Activated T-helper 1 cell treated with anti-CD3 and anti-CD28 coated beads, Interleukin-12 subunit alpha, Interleukin-12 subunit beta, Interleukin-2, Interleukin-4 antibody, amounts not matched to agents 30 ng/mL and 10 ng/mL and 1 ng/mL, durations not matched to agents 14 hours and 24 hours and 36 hours (primary cell): Measurements from ENCODE around the gene GRIK2. TPM values are rescaled to one million over a fixed set of nuclear protein-coding genes. Genes with fewer than 3 reads are reported as not detected.

Experiments
- DNase-seq: peaks from one replicate; pipeline ENCODE4 v3.0.0; 2021; ENCODE audit warnings: low spot score
- H3K27ac Mint-ChIP-seq: one replicate; pipeline ENCODE4 v1.8.0; 2021; ENCODE audit warnings: mild to moderate bottlenecking, mixed read lengths
- H3K27me3 Mint-ChIP-seq: one replicate; pipeline ENCODE4 v1.8.0; 2022; ENCODE audit warnings: mild to moderate bottlenecking, moderate library complexity, mixed read lengths; ENCODE audit not compliant: insufficient read depth
- H3K36me3 Mint-ChIP-seq: one replicate; pipeline ENCODE4 v1.8.0; 2021; ENCODE audit warnings: low read depth, mixed read lengths
- H3K4me1 Mint-ChIP-seq: one replicate; pipeline ENCODE4 v1.8.0; 2021; ENCODE audit warnings: low read depth, mixed read lengths
- H3K4me3 Mint-ChIP-seq: one replicate; pipeline ENCODE4 v1.8.0; 2021; ENCODE audit warnings: mild to moderate bottlenecking, moderate library complexity, mixed read lengths
- H3K9me3 Mint-ChIP-seq: one replicate; pipeline ENCODE4 v1.8.0; 2021; ENCODE audit warnings: mixed read lengths
- intact Hi-C: fragments of 100-400 bp; cut with micrococcal nuclease; formaldehyde crosslinking; loops from one replicate; pipeline ENCODE4 v1.15.1; 2024
- total RNA-seq: library from RNA; stranded (reverse); gene quantifications from 2 replicates; pipeline ENCODE4 v1.2.3, GENCODE V29; 2022

The GRIK2 gene
- total RNA-seq, 1 donor from 2014 or later, result not detected

DNA sequence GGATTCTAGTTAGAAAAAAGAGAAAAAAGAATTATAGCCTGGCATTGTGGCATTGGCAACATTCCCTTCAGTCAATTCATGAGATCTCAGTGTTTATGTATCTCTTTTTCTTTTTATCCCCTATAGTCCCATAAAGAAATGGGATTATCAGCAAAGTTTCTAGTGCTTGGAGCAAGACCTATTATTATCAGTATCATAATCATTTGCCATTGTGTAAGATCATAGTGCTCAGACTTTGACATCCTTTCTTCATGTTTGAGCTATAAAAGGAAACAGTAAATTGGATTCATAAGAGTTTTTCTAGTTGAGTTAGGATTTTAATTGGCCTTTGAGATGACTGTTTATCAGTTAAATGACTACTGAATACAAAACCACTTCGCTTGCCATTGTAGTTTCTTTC lies 295.6 kb downstream of the GRIK2 start:
- intact Hi-C loops, result no loop called here
- no peaks in the 10 kb centered on the region for H3K9me3 Mint-ChIP-seq
- no peaks in the 10 kb centered on the region for H3K36me3 Mint-ChIP-seq
- H3K27me3 Mint-ChIP-seq, result no peaks in the 10 kb centered on the region
- no peak overlapping the region for H3K4me3 Mint-ChIP-seq
- DNase-seq, result no peak
- H3K4me1 Mint-ChIP-seq, result no peaks in the 10 kb centered on the region
- no peak overlapping the region for H3K27ac Mint-ChIP-seq

DNA sequence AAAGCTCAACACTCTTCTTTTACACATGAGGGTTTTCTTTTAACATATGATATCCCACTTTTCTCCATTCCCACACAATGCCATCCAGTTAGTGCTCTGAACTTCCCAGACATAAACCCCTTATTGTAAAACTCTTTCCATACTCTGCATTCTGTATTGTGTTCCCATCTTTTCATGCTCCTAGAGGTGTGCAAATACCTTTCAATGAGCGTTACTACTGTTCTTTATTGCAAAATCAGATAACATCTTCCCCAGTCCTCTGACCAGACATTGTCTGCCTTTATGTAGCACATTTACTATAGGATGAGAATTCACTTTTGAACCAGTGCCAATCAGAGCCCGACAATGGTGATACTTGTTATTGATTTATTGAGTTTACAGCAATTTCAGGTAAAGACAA lies 296.2 kb downstream of the GRIK2 start:
- H3K9me3 Mint-ChIP-seq, result no peaks in the 10 kb centered on the region
- no peaks in the 10 kb centered on the region for H3K36me3 Mint-ChIP-seq
- H3K4me3 Mint-ChIP-seq, result no peak overlapping the region
- H3K4me1 Mint-ChIP-seq, result no peaks in the 10 kb centered on the region
- H3K27ac Mint-ChIP-seq, result no peak overlapping the region
- DNase-seq, result no peak
- H3K27me3 Mint-ChIP-seq, result no peaks in the 10 kb centered on the region
- intact Hi-C loops, result no loop called here

- Mint-ChIP-seq H3K9me3 (no peaks in the 10 kb centered on the region), H3K27ac (no peak overlapping the region), H3K36me3 (no peaks in the 10 kb centered on the region), H3K27me3 (no peaks in the 10 kb centered on the region), H3K4me1 (no peaks in the 10 kb centered on the region), H3K4me3 (no peak overlapping the region)
- DNase-seq, result no peak
- intact Hi-C loops, result no loop called here
Measured at GRCh38 chr6:101700655-101701054, 307.1 kb downstream of the GRIK2 start.

- no peak overlapping the region for H3K27ac Mint-ChIP-seq
- no peaks in the 10 kb centered on the region for H3K4me1 Mint-ChIP-seq
- DNase-seq, result no peak
- intact Hi-C loops, result no loop called here
- H3K27me3 Mint-ChIP-seq, result no peaks in the 10 kb centered on the region
- H3K36me3 Mint-ChIP-seq, result no peaks in the 10 kb centered on the region
- no peaks in the 10 kb centered on the region for H3K9me3 Mint-ChIP-seq
- H3K4me3 Mint-ChIP-seq, result no peak overlapping the region
Measured at GRCh38 chr6:101703311-101703710, 309.8 kb downstream of the GRIK2 start.

DNA sequence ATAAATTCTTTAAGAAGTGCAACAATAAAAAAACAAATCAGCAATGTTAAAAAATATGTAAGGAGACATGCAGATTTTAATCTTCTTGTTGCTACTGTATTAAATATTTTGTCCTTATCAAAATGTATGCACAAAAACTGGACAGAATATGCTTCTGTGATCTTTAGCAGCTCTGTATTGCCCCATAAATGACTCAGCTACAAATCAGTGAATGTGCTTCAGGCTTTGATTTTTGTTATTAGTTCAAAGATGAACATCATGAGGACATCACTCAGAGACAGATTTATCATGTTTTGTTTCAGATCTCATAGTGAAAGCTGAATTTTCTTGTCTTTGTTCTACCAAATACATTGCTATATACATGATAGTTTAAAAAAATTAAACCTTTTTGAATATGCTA lies 312.4 kb downstream of the GRIK2 start:
- H3K4me3 Mint-ChIP-seq, result no peak overlapping the region
- no peaks in the 10 kb centered on the region for H3K4me1 Mint-ChIP-seq
- intact Hi-C loops, result no loop called here
- no peak for DNase-seq
- H3K27me3 Mint-ChIP-seq, result no peaks in the 10 kb centered on the region
- H3K27ac Mint-ChIP-seq, result no peak overlapping the region
- H3K9me3 Mint-ChIP-seq, result no peaks in the 10 kb centered on the region
- H3K36me3 Mint-ChIP-seq, result no peaks in the 10 kb centered on the region

GRCh38 chr6:101706576-101706975 lies 313.1 kb downstream of the GRIK2 start:
- Mint-ChIP-seq H3K27me3 (no peaks in the 10 kb centered on the region), H3K27ac (no peak overlapping the region), H3K4me1 (no peaks in the 10 kb centered on the region), H3K4me3 (no peak overlapping the region), H3K36me3 (no peaks in the 10 kb centered on the region), H3K9me3 (no peaks in the 10 kb centered on the region)
- no peak for DNase-seq
- intact Hi-C loops, result no loop called here

- intact Hi-C loops, result no loop called here
- Mint-ChIP-seq H3K27ac (no peak overlapping the region), H3K27me3 (no peaks in the 10 kb centered on the region), H3K9me3 (no peaks in the 10 kb centered on the region), H3K4me3 (no peak overlapping the region), H3K36me3 (no peaks in the 10 kb centered on the region), H3K4me1 (no peaks in the 10 kb centered on the region)
- DNase-seq, result no peak
Measured at GRCh38 chr6:101711518-101711917, 318.0 kb downstream of the GRIK2 start.

DNA sequence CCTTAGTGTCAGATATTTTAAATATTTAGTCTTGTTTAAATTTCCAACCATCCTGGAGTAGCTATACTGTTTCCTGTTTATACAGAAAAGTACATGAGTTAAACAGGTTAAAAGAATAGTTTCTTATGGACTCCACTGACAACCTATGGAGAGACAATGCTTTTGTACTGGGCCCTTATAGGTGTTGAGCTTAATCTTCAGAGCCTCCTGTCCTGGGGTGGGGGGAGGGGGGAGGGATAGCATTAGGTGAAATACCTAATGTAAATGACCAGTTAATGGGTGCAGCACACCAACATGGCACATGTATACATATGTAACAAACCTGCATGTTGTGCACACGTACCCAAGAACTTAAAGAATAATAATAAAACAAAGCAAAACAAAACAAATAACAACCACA lies 322.9 kb downstream of the GRIK2 start:
- DNase-seq, result no peak
- Mint-ChIP-seq H3K4me1 (no peaks in the 10 kb centered on the region), H3K27ac (no peak overlapping the region)

DNA sequence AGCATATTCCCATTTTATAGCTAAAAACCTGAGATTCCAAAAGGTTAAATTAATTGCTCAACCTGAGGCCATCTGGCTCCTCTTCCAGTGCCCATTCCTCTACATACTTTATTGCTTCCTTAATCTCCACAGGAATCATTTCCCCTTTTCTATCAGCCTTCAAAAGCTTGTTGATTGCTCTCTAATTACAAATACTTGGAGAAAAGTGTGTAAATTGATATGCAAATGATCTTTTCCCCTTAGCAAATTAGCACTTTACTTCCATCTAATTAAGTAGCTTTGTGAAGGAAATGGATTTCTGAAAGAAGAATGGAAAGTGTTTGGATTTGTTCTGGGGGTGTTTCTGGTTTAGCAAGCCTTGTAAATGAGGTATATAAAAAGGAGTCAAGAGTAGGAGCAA lies 323.3 kb downstream of the GRIK2 start:
- no peak for DNase-seq
- intact Hi-C loops, result no loop called here
- H3K27me3 Mint-ChIP-seq, result no peaks in the 10 kb centered on the region

More for the DNA sequence above, 322.9 kb downstream of the GRIK2 start:
- Mint-ChIP-seq H3K4me3 (no peak overlapping the region), H3K36me3 (no peaks in the 10 kb centered on the region), H3K27me3 (no peaks in the 10 kb centered on the region), H3K9me3 (no peaks in the 10 kb centered on the region)
- intact Hi-C loops, result no loop called here

GRCh38 chr6:101719521-101719920 lies 326.0 kb downstream of the GRIK2 start:
- Mint-ChIP-seq H3K4me3 (no peak overlapping the region), H3K9me3 (no peaks in the 10 kb centered on the region), H3K27me3 (no peaks in the 10 kb centered on the region), H3K4me1 (no peaks in the 10 kb centered on the region), H3K27ac (no peak overlapping the region), H3K36me3 (no peaks in the 10 kb centered on the region)
- intact Hi-C loops, result no loop called here
- no peak for DNase-seq

More for the DNA sequence above, 323.3 kb downstream of the GRIK2 start:
- no peaks in the 10 kb centered on the region for H3K36me3 Mint-ChIP-seq
- H3K4me3 Mint-ChIP-seq, result no peak overlapping the region
- no peak overlapping the region for H3K27ac Mint-ChIP-seq
- H3K4me1 Mint-ChIP-seq, result no peaks in the 10 kb centered on the region
- H3K9me3 Mint-ChIP-seq, result no peaks in the 10 kb centered on the region

DNA sequence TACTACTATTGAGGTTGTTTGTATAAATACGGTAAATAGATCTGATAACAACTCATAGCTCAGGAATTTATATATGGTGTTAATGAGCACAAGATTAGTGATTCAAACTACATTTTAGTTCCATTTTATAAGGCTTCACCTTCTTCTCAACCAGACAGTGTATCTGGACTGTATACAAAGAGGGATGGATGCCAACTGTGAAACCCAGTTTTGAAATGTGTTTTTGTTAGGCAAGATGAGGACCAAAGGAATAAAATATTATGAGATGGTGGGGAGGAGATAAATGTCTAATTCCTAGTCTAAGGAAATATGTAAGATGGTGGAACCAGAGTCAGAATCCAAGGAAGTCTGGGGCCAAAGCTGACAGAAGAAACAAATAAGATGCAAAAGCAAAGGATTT lies 329.0 kb downstream of the GRIK2 start:
- H3K9me3 Mint-ChIP-seq, result no peaks in the 10 kb centered on the region
- H3K36me3 Mint-ChIP-seq, result no peaks in the 10 kb centered on the region
- H3K4me1 Mint-ChIP-seq, result no peaks in the 10 kb centered on the region
- H3K4me3 Mint-ChIP-seq, result no peak overlapping the region
- H3K27ac Mint-ChIP-seq, result no peak overlapping the region
- no peak for DNase-seq
- no peaks in the 10 kb centered on the region for H3K27me3 Mint-ChIP-seq
- intact Hi-C loops, result no loop called here

- Mint-ChIP-seq H3K9me3 (no peaks in the 10 kb centered on the region), H3K4me1 (no peaks in the 10 kb centered on the region), H3K36me3 (no peaks in the 10 kb centered on the region), H3K4me3 (no peak overlapping the region), H3K27ac (no peak overlapping the region), H3K27me3 (no peaks in the 10 kb centered on the region)
- intact Hi-C loops, result no loop called here
- no peak for DNase-seq
Measured at GRCh38 chr6:101722991-101723579, 329.6 kb downstream of the GRIK2 start.

DNA sequence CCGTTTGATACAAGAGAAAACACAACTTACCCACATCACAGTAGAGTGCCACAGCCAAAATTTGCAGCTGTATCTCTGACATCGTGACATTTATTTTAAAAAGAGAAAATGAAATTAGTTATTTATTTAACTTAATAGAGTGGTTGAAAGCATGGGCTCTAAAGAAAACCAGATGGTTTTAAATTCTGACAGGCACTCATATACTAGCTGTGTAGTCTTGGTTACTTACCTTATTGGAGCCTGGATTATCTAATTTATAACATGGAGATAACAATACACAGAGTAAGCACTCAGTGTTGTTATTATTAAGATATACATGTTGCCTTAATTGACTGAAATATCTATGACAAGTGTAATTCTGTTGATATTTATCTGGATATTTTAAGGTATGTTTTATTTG lies 334.9 kb downstream of the GRIK2 start:
- Mint-ChIP-seq H3K36me3 (no peaks in the 10 kb centered on the region), H3K27ac (no peak overlapping the region), H3K4me1 (peaks cover 6% of the 10 kb centered on the region), H3K9me3 (no peaks in the 10 kb centered on the region), H3K4me3 (no peak overlapping the region), H3K27me3 (no peaks in the 10 kb centered on the region)
- intact Hi-C loops, result no loop called here
- DNase-seq, result no peak

- Mint-ChIP-seq H3K36me3 (no peaks in the 10 kb centered on the region), H3K9me3 (no peaks in the 10 kb centered on the region), H3K27ac (no peak overlapping the region), H3K4me3 (no peak overlapping the region), H3K4me1 (peaks cover 6% of the 10 kb centered on the region), H3K27me3 (no peaks in the 10 kb centered on the region)
- no peak for DNase-seq
- intact Hi-C loops, result no loop called here
Measured at GRCh38 chr6:101728956-101729355, 335.4 kb downstream of the GRIK2 start.
